Vagina (tissue), 2 donors: Measurements from ENCODE around the gene SLAIN2. TPM values are rescaled to one million over a fixed set of nuclear protein-coding genes. Genes with fewer than 3 reads are reported as not detected.

Source experiments
- DNase-seq, 2 donors: peaks; one replicate each; pipeline ENCODE4 v3.0.0-alpha.2; 2017; ENCODE audit errors: extremely low spot score in 2 of 2
- H3K27ac ChIP-seq: fragments of 200-600 bp; sonication (generic); one replicate; pipeline ENCODE4 v1.5.1; 2019
- H3K27me3 ChIP-seq: fragments of 200-600 bp; sonication (generic); one replicate; pipeline ENCODE4 v1.5.1; 2019
- H3K36me3 ChIP-seq, 2 donors: fragments of 200-600 bp; sonication (generic); one replicate each; pipeline ENCODE4 v1.5.1; 2017 to 2019
- H3K4me1 ChIP-seq: fragments of 200-600 bp; sonication (generic); one replicate; pipeline ENCODE4 v1.5.1; 2019
- H3K4me3 ChIP-seq, 2 donors: fragments of 200-600 bp; sonication (generic); 1 replicate in 1 of 2; 2 replicates in 1 of 2; pipeline ENCODE4 v1.5.1; 2016 to 2019
- H3K9me3 ChIP-seq: fragments of 200-600 bp; sonication (generic); one replicate; pipeline ENCODE4 v1.5.1; 2019
- POLR2A ChIP-seq, 2 donors: fragments of 450-650 bp; IDR thresholded peaks; one replicate each; pipeline ENCODE4 v1.6.1; 2017; ENCODE audit warnings: antibody characterized with exemption in 2 of 2, mild to moderate bottlenecking in 2 of 2, moderate library complexity in 2 of 2
- POLR2AphosphoS5 ChIP-seq, 2 donors: sonication (generic); formaldehyde crosslinking; IDR thresholded peaks; one replicate each; pipeline ENCODE4 v1.9.0; 2017; ENCODE audit warnings: antibody characterized with exemption in 2 of 2, mild to moderate bottlenecking in 2 of 2, low read depth in 1 of 2; ENCODE audit not compliant: insufficient read depth in 1 of 2
- intact Hi-C: fragments of 100-400 bp; cut with DNase I; formaldehyde crosslinking; loops from one replicate; pipeline ENCODE4 v1.15.1; 2023
- total RNA-seq: library from RNA; depleted of rRNA; stranded (reverse); fragments of >200 nt; gene quantifications from one replicate; pipeline ENCODE4 v1.2.3, GENCODE V29; 2016
- TF ChIP-seq, protein P1 (sequence below), 3 experiments: fragments of 450-650 bp in 2 of 3; fragments of 200-600 bp in 1 of 3; sonication (generic) in 1 of 3; IDR thresholded peaks; one replicate each; pipeline ENCODE4 v1.5.1; 2017 to 2019; ENCODE audit warnings: antibody characterized with exemption in 3 of 3, mild to moderate bottlenecking in 2 of 3, moderate library complexity in 2 of 3

The SLAIN2 gene
- total RNA-seq, 1 donor from 2014 or later = 39.5 TPM

DNA sequence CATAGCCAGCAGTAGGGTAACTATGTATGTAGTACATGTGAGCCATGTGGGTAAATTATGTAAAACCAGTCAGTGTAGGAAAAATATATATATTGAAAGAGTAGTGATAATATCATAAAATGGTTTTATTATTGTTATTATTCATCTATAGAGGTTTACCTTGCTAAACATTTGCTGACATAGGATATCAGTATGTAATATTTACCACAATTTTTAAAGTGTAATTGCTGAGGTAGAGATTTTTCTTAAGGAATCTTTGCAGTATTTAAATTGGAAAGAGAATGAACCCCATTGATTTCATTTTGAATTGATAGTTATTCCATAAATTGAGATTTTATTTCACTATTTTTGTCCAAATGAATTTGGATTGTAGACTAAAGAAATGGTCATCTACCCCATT lies 27.1 kb downstream of the SLAIN2 start:
- H3K36me3 ChIP-seq = no peaks in the 10 kb centered on the region
- peaks cover 22% of the 10 kb centered on the region for H3K4me1 ChIP-seq
- no peaks in the 10 kb centered on the region for H3K27me3 ChIP-seq
- no peak for TF ChIP-seq POLR2A (IDR thresholded peaks at IDR 0.05)
- DNase-seq = no peak
- no peak overlapping the region for H3K27ac ChIP-seq
- H3K9me3 ChIP-seq = no peaks in the 10 kb centered on the region
- intact Hi-C loops = no loop called here
- H3K4me3 ChIP-seq = no peak overlapping the region

DNA sequence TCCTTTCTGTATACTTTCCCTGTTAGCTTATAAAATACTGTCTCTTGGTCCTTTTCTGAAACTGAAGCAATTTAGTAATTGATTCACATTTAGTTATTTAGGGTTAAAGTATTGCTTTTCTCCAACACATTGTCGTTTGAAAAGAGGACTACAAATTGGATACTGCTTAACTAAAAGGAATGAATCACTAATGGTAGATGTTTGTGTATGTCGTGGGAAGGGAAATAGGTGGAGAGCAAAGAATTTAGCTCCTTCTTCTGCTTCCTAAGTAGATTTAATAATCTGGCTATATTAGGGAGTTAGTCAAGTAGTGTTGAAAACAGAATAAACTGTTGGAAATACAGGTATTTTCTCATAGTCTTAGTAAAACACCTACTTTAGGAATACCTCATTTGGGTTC lies 27.9 kb downstream of the SLAIN2 start:
- H3K27me3 ChIP-seq = no peaks in the 10 kb centered on the region
- H3K4me3 ChIP-seq = no peak overlapping the region
- no peak for DNase-seq
- intact Hi-C loops = no loop called here
- peaks cover 26% of the 10 kb centered on the region for H3K4me1 ChIP-seq
- no peaks in the 10 kb centered on the region for H3K9me3 ChIP-seq
- no peaks in the 10 kb centered on the region for H3K36me3 ChIP-seq
- TF ChIP-seq POLR2A (IDR thresholded peaks at IDR 0.05) (no peak), POLR2AphosphoS5 (IDR thresholded peaks at IDR 0.05; ENCODE audit: insufficient read depth in 1 of 2, low read depth in 1 of 2) (no peak)
- TF ChIP-seq, protein P1, sequence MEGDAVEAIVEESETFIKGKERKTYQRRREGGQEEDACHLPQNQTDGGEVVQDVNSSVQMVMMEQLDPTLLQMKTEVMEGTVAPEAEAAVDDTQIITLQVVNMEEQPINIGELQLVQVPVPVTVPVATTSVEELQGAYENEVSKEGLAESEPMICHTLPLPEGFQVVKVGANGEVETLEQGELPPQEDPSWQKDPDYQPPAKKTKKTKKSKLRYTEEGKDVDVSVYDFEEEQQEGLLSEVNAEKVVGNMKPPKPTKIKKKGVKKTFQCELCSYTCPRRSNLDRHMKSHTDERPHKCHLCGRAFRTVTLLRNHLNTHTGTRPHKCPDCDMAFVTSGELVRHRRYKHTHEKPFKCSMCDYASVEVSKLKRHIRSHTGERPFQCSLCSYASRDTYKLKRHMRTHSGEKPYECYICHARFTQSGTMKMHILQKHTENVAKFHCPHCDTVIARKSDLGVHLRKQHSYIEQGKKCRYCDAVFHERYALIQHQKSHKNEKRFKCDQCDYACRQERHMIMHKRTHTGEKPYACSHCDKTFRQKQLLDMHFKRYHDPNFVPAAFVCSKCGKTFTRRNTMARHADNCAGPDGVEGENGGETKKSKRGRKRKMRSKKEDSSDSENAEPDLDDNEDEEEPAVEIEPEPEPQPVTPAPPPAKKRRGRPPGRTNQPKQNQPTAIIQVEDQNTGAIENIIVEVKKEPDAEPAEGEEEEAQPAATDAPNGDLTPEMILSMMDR (IDR thresholded peaks at IDR 0.05) = no peak
- H3K27ac ChIP-seq = no peak overlapping the region

DNA sequence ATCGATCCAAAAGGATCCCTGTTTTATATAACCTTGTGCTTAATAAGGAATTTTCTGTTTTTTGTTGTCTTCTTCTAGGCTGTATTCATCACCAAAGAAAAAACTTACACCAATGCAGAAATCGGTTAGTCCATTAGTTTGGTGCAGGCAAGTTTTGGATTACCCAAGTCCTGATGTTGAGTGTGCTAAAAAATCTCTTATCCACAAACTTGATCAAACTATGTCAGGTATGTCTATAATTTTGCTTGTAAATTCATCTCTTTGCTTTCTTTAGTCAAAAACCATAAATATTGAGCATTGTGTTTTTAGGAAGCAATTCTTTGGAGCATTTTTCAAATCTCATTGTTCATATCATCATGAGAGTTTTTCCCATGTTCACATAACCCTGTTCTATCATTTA lies 28.4 kb downstream of the SLAIN2 start:
- Histone ChIP-seq H3K27me3 (no peaks in the 10 kb centered on the region), H3K4me1 (peaks cover 30% of the 10 kb centered on the region), H3K9me3 (no peaks in the 10 kb centered on the region), H3K36me3 (no peaks in the 10 kb centered on the region), H3K27ac (no peak overlapping the region), H3K4me3 (no peak overlapping the region)
- DNase-seq = no peak
- intact Hi-C loops = no loop called here
- TF ChIP-seq POLR2AphosphoS5 (IDR thresholded peaks at IDR 0.05; ENCODE audit: insufficient read depth in 1 of 2, low read depth in 1 of 2) (no peak), POLR2A (IDR thresholded peaks at IDR 0.05) (no peak)
- TF ChIP-seq, protein P1 (IDR thresholded peaks at IDR 0.05) = no peak

DNA sequence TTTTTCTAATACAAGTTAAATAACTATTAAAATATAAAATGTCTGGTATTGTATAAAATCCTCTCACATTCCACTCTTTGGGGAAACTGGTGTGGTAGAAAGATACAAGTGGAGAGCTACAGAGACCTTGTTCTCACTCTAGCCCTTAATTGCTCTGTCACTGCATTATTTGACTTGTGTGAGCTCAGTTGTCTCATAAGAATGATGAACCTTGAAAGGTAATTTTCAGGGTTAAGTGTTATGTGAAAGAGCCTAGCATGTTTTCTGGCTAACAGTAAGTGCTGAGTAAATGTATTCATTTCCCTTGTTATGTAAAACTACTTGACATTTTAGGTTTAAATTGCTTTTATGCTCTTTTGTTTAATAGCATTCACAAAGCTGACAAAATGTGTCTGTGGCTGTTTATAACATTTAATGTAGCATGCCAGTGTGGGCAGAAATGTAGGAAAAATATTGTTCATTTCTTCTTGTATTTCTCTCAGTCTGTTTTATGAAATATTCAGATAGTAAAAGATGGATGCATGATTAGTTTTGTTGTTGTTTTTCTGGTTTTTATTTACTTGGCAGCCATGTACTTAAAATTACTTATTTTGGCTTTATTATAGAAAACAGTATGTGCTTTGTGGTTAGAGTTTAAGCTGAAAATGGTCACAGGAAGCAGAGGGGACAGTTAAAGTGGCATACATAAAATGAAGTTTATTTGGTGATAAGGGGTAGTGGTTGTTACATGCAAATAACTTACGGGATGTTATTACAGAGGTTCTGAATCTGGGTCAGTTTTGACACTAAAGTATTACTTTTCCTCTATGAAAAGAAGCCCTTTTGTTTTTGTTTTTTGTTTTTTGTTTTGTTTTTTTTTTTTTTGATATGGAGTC lies 29.2 kb downstream of the SLAIN2 start:
- Histone ChIP-seq H3K4me1 (peaks cover 37% of the 10 kb centered on the region), H3K27ac (no peak overlapping the region), H3K36me3 (no peaks in the 10 kb centered on the region), H3K27me3 (no peaks in the 10 kb centered on the region), H3K4me3 (no peak overlapping the region), H3K9me3 (no peaks in the 10 kb centered on the region)
- no peak for TF ChIP-seq POLR2AphosphoS5 (IDR thresholded peaks at IDR 0.05; ENCODE audit: insufficient read depth in 1 of 2, low read depth in 1 of 2)
- TF ChIP-seq, protein P1 (IDR thresholded peaks at IDR 0.05) = no peak
- no peak for TF ChIP-seq POLR2A (IDR thresholded peaks at IDR 0.05)
- no peak for DNase-seq
- intact Hi-C loops = no loop called here

DNA sequence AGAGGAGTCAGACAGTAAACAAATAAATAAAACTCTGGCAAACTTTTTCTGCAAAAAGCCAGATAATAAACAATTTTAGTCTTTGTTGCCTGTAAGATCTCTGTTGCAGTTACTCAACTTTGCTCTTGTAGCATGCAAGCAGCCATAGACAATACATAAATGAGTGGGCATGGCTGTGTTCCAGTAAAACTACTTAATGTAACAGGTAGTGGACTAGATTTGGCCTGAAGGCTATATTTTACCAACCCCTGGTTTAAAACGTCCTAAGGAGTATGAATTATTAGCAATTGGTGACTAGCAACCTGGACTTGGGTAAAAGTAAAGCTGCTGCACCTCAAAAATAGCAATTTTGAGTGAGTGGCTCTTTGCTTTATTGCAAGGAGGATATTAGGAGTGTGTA lies 30.9 kb downstream of the SLAIN2 start:
- H3K4me3 ChIP-seq = no peak overlapping the region
- H3K4me1 ChIP-seq = peaks cover 44% of the 10 kb centered on the region
- H3K27ac ChIP-seq = no peak overlapping the region
- H3K9me3 ChIP-seq = no peaks in the 10 kb centered on the region
- no peak for DNase-seq
- intact Hi-C loops = no loop called here
- no peaks in the 10 kb centered on the region for H3K36me3 ChIP-seq
- H3K27me3 ChIP-seq = no peaks in the 10 kb centered on the region
- TF ChIP-seq POLR2A (IDR thresholded peaks at IDR 0.05) (no peak), POLR2AphosphoS5 (IDR thresholded peaks at IDR 0.05; ENCODE audit: insufficient read depth in 1 of 2, low read depth in 1 of 2) (no peak)
- TF ChIP-seq, protein P1 (IDR thresholded peaks at IDR 0.05) = no peak
